Naive B cell (primary cell): ENCODE data around the gene CKLF. TPM values are rescaled to one million over a fixed set of nuclear protein-coding genes. Genes with fewer than 3 reads are reported as not detected.
"Not testable (repeated sequence)": the region's sequence is repeated elsewhere in the genome, so short reads cannot be mapped to it uniquely, and the experiment has no call there.

Experiments
- ATAC-seq, 2 donors: fragments of 150-1000 bp; cut with Tn5 transposase; 2 replicates each; pipeline ENCODE4 v1.10.0; 2021; ENCODE audit warnings: low read depth in 2 of 2, mild to moderate bottlenecking in 2 of 2, moderate library complexity in 2 of 2
- DNase-seq: peaks from one replicate; pipeline ENCODE4 v3.0.0; 2022
- H3K27ac Mint-ChIP-seq, 6 donors: one replicate each; pipeline ENCODE4 v1.8.0; 2020 to 2022; ENCODE audit warnings: mild to moderate bottlenecking in 6 of 6, mixed read lengths in 6 of 6, moderate library complexity in 5 of 6, inconsistent platforms in 2 of 6
- H3K27me3 Mint-ChIP-seq, 3 donors: one replicate each; pipeline ENCODE4 v1.8.0; 2021 to 2022; ENCODE audit warnings: mixed read lengths in 3 of 3, mild to moderate bottlenecking in 1 of 3
- H3K36me3 Mint-ChIP-seq, 2 donors: one replicate each; pipeline ENCODE4 v1.8.0; 2020 to 2022; ENCODE audit warnings: mixed read lengths in 2 of 2, inconsistent platforms in 1 of 2, mild to moderate bottlenecking in 1 of 2
- H3K4me1 Mint-ChIP-seq, 3 donors: one replicate each; pipeline ENCODE4 v1.8.0; 2020 to 2022; ENCODE audit warnings: mixed read lengths in 3 of 3, inconsistent platforms in 1 of 3, mild to moderate bottlenecking in 1 of 3, moderate library complexity in 1 of 3
- H3K4me3 Mint-ChIP-seq, 8 donors: one replicate each; pipeline ENCODE4 v1.8.0; 2020 to 2022; ENCODE audit warnings: mild to moderate bottlenecking in 8 of 8, mixed read lengths in 8 of 8, moderate library complexity in 8 of 8, inconsistent platforms in 2 of 8
- H3K9me3 Mint-ChIP-seq, 7 donors: one replicate each; pipeline ENCODE4 v1.8.0; 2020 to 2022; ENCODE audit warnings: mixed read lengths in 7 of 7, mild to moderate bottlenecking in 5 of 7, inconsistent platforms in 2 of 7, moderate library complexity in 1 of 7
- polyA plus RNA-seq, 6 donors: library from polyadenylated mRNA; unstranded; fragments of 300-500 nt; fragmentation: Illumina TruSeq; gene quantifications; one replicate each; pipeline ENCODE4 v1.2.3, GENCODE V29; 2021; ENCODE audit warnings: low read depth in 6 of 6

CKLF gene
- polyA plus RNA-seq, 6 donors from 2014 or later = 55.2 to 108 (median 67.7) TPM

DNA sequence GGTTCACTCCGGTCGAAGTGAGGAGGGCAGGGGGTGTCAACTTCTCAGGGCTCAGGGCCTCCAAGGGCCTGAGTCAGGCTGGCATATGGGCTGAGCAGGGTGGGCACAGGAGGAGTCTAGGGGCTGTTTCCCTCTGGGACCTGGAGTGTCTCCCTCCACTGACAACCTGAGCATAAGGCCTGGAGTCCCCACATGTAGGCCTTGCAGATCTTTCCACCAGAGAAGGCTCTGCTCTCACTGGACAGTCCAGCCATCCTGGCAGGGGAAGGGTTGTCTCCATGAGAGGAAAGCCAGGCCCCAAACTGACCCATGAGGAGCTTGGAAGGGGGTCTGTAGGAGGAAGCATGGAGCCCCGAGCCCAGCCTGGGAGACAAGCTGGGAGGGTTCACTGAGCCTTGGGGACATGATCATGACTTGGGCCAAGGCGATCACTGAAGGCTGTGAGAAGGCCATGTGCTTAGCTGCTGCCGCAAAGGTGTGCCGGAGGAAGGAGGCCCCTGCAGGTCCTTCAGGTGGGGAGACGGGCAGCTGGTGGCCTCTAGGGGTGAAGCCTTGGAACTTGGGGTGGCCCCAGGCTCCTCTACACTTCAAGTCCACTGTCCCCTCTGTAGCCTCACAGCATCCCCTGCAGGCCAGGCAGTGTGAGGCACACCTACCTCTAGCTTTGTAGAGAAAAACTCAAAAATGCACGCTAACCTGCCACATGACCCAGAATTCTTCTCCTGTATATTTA is 36.8 kb downstream of the CKLF start:
- peak overlapping the region in 7 of 8 donors; percentile 48 to 68 (median 59) for H3K4me3 Mint-ChIP-seq
- peak; percentile 94 to 95 for ATAC-seq
- peaks cover 0 to 9% (median 3%) of the 10 kb centered on the region in 7 donors for H3K9me3 Mint-ChIP-seq
- DNase-seq = peak; percentile 63
- H3K4me1 Mint-ChIP-seq = peaks cover 37 to 49% (median 42%) of the 10 kb centered on the region in 3 donors
- H3K27ac Mint-ChIP-seq = peak overlapping the region in 3 of 6 donors; percentile 18 to 84 (median 41)
- H3K27me3 Mint-ChIP-seq = peaks cover 9 to 27% (median 26%) of the 10 kb centered on the region in 3 donors
- no peaks in the 10 kb centered on the region for H3K36me3 Mint-ChIP-seq

DNA sequence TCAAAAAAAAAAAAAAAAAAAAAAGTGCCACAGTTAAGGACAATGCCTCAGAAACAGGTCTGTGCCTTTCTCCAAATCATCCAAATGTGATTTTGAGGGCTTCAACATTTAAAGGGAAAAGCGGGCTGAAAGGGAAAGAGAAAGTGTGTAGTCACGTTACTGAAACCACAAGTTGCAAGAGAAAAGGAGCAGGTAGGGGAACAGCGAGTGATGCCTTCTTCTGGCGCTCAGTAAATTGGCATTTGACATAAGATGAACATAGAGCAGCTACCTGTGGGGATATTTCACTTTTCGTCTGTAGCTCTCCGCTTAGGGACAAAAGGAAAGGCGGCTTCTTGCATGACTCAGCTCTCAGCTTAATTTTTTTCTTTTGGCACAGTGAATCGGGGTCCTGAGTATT is 37.9 kb downstream of the CKLF start:
- Mint-ChIP-seq H3K4me1 (peaks cover 35 to 60% (median 50%) of the 10 kb centered on the region in 3 donors), H3K9me3 (peaks cover 0 to 9% (median 3%) of the 10 kb centered on the region in 7 donors)

DNA sequence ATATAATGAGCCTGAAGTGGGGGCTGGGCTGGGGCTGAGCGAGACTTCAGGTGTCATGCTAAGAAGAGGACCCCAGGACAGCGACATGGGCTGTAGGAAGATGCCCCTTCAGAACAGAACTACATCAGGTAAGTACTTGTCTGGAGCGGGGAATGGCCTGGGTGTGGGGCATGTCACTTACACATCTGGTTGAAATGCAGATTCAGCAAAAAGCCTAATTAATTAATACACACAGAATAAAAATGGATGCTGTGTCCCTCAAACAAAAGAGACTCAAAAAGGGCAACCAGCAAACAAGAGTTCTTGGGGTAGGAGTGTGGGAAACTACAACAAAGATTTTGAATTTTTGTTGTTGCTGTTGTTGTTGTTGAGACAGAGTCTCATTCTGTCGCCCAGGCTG is 38.6 kb downstream of the CKLF start:
- Mint-ChIP-seq H3K4me3 (no peak overlapping the region), H3K27me3 (peaks cover 9 to 15% (median 12%) of the 10 kb centered on the region in 3 donors), H3K27ac (peak overlapping the region in 1 of 6 donors; percentile 66), H3K4me1 (peaks cover 28 to 56% (median 43%) of the 10 kb centered on the region in 3 donors), H3K9me3 (peaks cover 0 to 9% (median 3%) of the 10 kb centered on the region in 7 donors), H3K36me3 (no peaks in the 10 kb centered on the region)
- no peak for ATAC-seq
- no peak for DNase-seq

More for the DNA sequence above, 37.9 kb downstream of the CKLF start:
- DNase-seq (peak; percentile 40), ATAC-seq (peak; percentile 38 to 49)
- H3K27me3 Mint-ChIP-seq = peaks cover 9 to 21% (median 18%) of the 10 kb centered on the region in 3 donors
- H3K27ac Mint-ChIP-seq = peak overlapping the region in 2 of 6 donors; percentile 66 to 86
- peak overlapping the region; percentile 25 to 84 (median 66) for H3K4me3 Mint-ChIP-seq
- H3K36me3 Mint-ChIP-seq = no peaks in the 10 kb centered on the region

DNA sequence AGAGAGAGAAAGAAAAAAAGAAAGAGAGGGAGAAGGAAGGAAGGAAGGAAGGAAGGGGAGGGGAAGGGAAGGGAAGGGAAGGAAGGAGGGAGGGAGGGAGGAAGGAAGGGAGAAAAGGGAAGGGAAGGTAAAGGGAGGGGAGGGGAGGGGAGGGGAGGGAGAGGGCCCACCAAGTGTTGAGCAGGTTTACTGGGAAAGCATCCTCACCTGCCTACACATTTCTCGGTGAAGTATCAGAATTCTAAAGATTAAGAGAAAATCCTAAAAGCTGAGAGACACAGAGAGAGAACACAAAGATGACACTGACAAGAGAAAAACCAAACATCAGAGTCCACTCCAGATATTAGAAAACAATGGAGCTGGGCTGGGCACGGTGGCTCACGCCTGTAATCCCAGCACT is 39.9 kb downstream of the CKLF start:
- ATAC-seq (no peak), DNase-seq (no peak)
- Mint-ChIP-seq H3K27me3 (peaks cover 7 to 13% (median 9%) of the 10 kb centered on the region in 3 donors), H3K27ac (peak overlapping the region in 2 of 6 donors; percentile 44 to 54), H3K4me3 (no peak overlapping the region), H3K36me3 (no peaks in the 10 kb centered on the region), H3K4me1 (peaks cover 23 to 46% (median 38%) of the 10 kb centered on the region in 3 donors), H3K9me3 (peaks cover 0 to 9% (median 3%) of the 10 kb centered on the region in 7 donors)

DNA sequence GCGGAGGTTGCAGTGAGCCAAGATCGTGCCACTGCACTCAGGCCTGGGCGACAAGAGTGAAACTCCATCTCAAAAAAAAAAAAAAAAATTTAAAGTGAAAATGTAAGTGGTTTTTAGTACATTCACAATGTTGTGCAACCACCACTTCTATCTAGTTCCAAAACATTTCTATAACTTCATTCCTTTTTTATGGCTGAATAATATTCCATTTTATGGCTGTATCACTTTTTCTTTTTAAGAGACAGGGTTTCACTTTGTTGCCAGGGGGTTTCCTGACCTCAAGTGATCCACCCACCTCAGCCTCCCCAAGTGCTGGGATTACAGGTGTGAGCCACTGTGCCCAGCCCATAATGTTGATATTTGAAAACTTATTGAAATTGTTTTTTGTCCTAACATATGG is 40.4 kb downstream of the CKLF start:
- Mint-ChIP-seq H3K36me3 (no peaks in the 10 kb centered on the region), H3K4me1 (peaks cover 18 to 40% (median 32%) of the 10 kb centered on the region in 3 donors), H3K27me3 (peaks cover 1 to 12% (median 9%) of the 10 kb centered on the region in 3 donors), H3K9me3 (peaks cover 0 to 9% (median 3%) of the 10 kb centered on the region in 7 donors), H3K4me3 (no peak overlapping the region), H3K27ac (peak overlapping the region in 1 of 6 donors; percentile 54)
- DNase-seq = no peak
- ATAC-seq = no peak

DNA sequence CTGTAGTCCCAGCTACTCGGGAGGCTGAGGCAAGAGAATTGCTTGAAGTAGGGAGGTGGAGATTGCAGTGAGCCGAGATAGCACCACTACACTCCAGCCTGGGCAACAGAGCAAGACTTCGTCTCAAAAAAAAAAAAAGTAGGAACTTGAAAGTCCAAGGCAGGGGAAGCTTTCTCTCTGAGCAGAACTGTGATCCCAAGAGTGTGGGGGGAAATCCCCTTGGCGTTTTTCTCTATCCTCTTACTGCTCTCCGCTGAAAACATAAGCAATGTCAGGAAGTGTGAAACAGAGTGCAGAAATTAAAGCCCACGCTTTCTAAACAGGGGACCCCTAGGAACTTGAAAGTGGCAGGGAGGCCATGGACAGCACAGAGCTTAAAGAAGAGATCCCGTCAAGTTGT is 42.4 kb downstream of the CKLF start:
- ATAC-seq = peak; percentile 74 to 78
- H3K4me3 Mint-ChIP-seq = peak overlapping the region in 2 of 8 donors; percentile 64 to 71
- peaks cover 0 to 9% (median 3%) of the 10 kb centered on the region in 7 donors for H3K9me3 Mint-ChIP-seq

DNA sequence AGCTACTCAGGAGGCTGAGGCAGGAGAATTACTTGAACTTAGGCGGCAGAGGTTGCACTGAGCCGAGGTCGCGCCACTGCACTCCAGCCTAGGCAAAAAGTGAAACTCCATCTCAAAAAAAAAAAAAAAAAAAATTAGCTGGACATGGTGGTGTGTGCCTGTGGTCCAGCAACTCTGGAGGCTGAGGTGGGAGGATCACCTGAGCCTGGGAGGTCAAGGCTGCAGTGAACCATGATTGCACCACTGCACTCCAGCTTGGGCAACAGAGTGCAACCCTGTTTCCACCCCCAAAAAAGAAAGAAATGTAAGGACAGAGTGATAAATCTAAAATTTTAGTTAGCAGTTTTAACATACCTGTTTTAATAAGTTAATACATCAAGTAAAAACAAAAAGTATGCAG is 44.2 kb downstream of the CKLF start:
- peaks cover 7 to 17% (median 10%) of the 10 kb centered on the region in 7 donors for H3K9me3 Mint-ChIP-seq
- peaks cover 4 to 14% (median 8%) of the 10 kb centered on the region in 3 donors for H3K4me1 Mint-ChIP-seq
- not testable (repeated sequence) for H3K4me3 Mint-ChIP-seq, H3K27ac Mint-ChIP-seq, ATAC-seq, DNase-seq
- peaks cover 0 to 11% of the 10 kb centered on the region in 2 donors for H3K36me3 Mint-ChIP-seq
- H3K27me3 Mint-ChIP-seq = peaks cover 14 to 30% (median 23%) of the 10 kb centered on the region in 3 donors

More for the DNA sequence above, 42.4 kb downstream of the CKLF start:
- Mint-ChIP-seq H3K4me1 (peaks cover 9 to 28% (median 17%) of the 10 kb centered on the region in 3 donors), H3K36me3 (no peaks in the 10 kb centered on the region), H3K27ac (peak overlapping the region in 1 of 6 donors; percentile 50), H3K27me3 (peaks cover 7 to 14% (median 11%) of the 10 kb centered on the region in 3 donors)
- DNase-seq = no peak

DNA sequence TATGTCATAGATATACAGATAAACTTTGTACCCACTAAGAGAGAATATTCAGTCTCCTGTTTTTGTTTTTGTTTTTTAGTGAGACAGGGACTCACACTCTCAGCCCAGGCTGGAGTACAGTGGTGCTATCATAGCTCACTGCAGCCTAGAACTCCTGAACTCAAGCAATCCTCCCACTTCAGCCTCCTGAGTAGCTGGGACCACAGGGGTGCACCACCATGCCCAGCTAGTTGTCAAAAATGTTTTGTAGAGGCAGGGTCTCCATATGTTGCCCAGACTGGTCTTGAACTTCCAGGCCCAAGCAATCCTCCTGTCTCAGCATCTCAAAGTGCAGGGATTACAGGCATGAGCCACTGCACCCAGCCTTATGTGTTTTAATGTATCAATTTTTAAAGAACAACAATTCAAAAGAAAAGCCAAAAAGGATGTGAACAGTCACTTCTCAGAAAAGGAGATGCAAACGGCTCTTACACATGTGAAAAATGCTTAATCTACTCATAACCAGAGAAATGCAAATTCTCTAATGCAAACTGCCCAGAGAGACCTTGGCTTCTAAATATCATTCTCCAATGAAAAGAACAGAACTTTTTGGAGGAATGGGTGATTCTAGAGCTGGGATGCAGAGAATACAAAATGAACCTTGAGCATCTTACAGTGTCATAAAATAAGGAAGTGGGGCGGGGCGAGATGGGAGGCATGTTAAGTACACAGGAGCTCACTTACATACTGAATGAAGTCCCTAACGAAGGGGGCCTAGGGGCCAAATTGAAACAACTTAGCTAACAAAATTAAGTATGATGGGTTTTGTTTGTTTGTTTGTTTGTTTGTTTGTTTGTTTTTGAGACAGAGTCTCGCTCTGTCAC is 44.8 kb downstream of the CKLF start:
- Mint-ChIP-seq H3K9me3 (peaks cover 7 to 20% (median 12%) of the 10 kb centered on the region in 7 donors), H3K27ac (no peak overlapping the region), H3K27me3 (peaks cover 14 to 28% (median 23%) of the 10 kb centered on the region in 3 donors), H3K36me3 (peaks cover 0 to 11% of the 10 kb centered on the region in 2 donors), H3K4me1 (peaks cover 4 to 14% (median 8%) of the 10 kb centered on the region in 3 donors), H3K4me3 (peak overlapping the region in 2 of 8 donors; percentile 36 to 37)
- ATAC-seq = no peak
- DNase-seq = no peak

DNA sequence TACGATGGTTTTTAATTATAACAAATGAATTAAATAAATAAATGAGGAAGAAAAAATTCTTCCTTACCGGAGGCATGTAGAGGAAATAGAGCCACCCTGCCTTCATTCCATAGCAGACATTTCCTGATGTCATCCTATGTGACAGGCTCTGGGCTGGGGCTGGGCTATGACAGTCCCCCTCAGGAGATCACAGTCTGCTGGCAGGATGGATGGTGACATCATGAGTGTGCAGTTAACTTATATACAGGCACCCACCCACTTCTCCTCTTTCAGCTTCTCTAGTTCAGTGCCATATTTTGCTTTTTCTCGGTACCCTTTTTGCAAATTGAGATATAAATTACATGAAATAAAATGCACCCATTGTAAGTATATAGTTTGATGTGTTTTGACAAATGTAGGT is 45.7 kb downstream of the CKLF start:
- H3K27ac Mint-ChIP-seq = no peak overlapping the region

DNA sequence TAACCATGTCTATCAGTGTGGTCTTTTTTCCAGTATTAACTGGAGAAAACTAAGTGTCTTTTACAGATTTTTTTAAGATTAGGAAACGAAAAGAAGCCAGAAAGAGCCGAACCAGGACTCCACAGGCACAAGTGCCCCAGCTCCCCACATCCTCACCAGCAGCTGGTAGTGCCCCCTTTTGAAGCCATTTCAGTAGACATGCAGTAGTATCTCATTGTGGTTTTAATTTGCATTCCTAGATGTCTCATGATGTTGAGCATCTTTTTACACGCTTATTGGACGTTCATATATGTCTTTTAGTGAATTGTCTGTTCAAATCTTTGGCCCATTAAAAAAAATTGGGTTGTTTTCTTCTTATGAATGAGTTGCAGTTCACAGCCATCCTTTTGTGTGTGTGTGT is 47.4 kb downstream of the CKLF start:
- Mint-ChIP-seq H3K4me3 (no peak overlapping the region), H3K4me1 (peaks cover 13 to 24% (median 22%) of the 10 kb centered on the region in 3 donors), H3K27ac (no peak overlapping the region), H3K36me3 (peaks cover 0 to 11% of the 10 kb centered on the region in 2 donors), H3K9me3 (peaks cover 6 to 11% (median 9%) of the 10 kb centered on the region in 7 donors), H3K27me3 (peaks cover 14 to 32% (median 23%) of the 10 kb centered on the region in 3 donors)
- DNase-seq = no peak
- no peak for ATAC-seq

More for the DNA sequence above, 45.7 kb downstream of the CKLF start:
- H3K27me3 Mint-ChIP-seq = peaks cover 14 to 32% (median 23%) of the 10 kb centered on the region in 3 donors
- peaks cover 4 to 18% (median 16%) of the 10 kb centered on the region in 3 donors for H3K4me1 Mint-ChIP-seq
- peaks cover 0 to 11% of the 10 kb centered on the region in 2 donors for H3K36me3 Mint-ChIP-seq
- ATAC-seq = no peak
- no peak overlapping the region for H3K4me3 Mint-ChIP-seq
- peaks cover 7 to 19% (median 12%) of the 10 kb centered on the region in 7 donors for H3K9me3 Mint-ChIP-seq
- DNase-seq = no peak

DNA sequence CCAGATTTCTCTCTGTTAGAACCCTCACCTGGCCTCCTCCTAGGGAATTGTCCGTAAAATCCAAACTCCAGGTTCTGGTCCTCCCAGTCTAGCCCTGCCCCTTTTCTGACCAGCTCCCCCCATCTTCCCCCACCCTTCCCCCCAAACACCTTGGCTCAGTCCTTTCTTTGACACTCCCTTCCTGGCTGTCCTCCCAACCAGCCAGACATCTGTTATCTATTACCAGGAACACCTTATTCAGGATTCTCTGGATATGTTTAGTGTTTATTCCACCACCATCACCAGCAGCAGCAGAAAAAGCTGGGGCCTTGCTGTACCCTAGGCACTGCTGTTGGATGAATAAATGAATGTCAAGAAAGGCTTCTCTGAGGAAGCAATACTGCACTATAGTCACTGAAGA is 48.1 kb downstream of the CKLF start:
- Mint-ChIP-seq H3K27ac (no peak overlapping the region), H3K9me3 (peaks cover 6 to 11% (median 9%) of the 10 kb centered on the region in 7 donors), H3K4me1 (peaks cover 10 to 20% (median 14%) of the 10 kb centered on the region in 3 donors), H3K4me3 (peak overlapping the region in 1 of 8 donors; percentile 5), H3K27me3 (peaks cover 14 to 32% (median 23%) of the 10 kb centered on the region in 3 donors), H3K36me3 (peaks cover 0 to 11% of the 10 kb centered on the region in 2 donors)
- ATAC-seq (no peak), DNase-seq (no peak)

DNA sequence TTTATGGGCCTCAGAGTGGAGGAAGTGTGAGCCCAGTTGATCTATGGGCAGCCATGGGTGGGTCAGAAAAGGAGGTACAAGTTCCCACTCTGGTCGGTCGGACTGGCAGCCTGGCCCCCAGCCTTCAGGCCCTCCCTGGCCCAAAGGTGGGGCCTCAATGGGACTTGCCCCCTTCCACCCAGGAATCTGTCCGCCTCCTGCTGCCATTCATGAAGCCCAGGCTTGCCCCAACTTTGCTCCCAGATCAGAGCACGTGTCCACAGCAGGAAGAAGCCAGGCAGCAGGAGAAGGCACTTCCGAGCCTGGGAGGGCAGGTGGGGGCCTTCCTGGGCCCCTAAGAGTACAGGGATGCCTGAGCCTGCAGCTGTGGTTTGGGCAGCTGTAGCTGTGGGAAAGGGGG is 49.1 kb downstream of the CKLF start:
- Mint-ChIP-seq H3K36me3 (peaks cover 0 to 11% of the 10 kb centered on the region in 2 donors), H3K9me3 (peaks cover 6 to 11% (median 9%) of the 10 kb centered on the region in 7 donors), H3K4me3 (no peak overlapping the region), H3K4me1 (peaks cover 17 to 29% (median 23%) of the 10 kb centered on the region in 3 donors), H3K27me3 (peaks cover 14 to 40% (median 23%) of the 10 kb centered on the region in 3 donors), H3K27ac (no peak overlapping the region)
- ATAC-seq (no peak), DNase-seq (no peak)
